Ovary (tissue), 9 donors: ENCODE results near the gene PPCDC. TPM values are rescaled to one million over a fixed set of nuclear protein-coding genes. Genes with fewer than 3 reads are reported as not detected.

ENCODE experiments used
- DNase-seq, 5 donors: peaks; one replicate each; pipeline ENCODE4 v3.0.0-alpha.2; 2019 to 2020
- H3K27ac ChIP-seq, 2 donors: fragments of 200-600 bp; one replicate each; pipeline versions ENCODE4 v1.5.1 to v1.8.0; 2019 to 2022
- H3K27me3 ChIP-seq: fragments of 200-600 bp; one replicate; pipeline ENCODE4 v1.8.0; 2022
- H3K36me3 ChIP-seq: fragments of 200-600 bp; sonication (generic); one replicate; pipeline ENCODE4 v1.5.1; 2019
- H3K4me1 ChIP-seq: one replicate; pipeline ENCODE4 v1.8.1; 2013; ENCODE audit warnings: mild to moderate bottlenecking, moderate library complexity; ENCODE audit not compliant: insufficient read depth
- H3K4me3 ChIP-seq: fragments of 200-600 bp; sonication (generic); one replicate; pipeline ENCODE4 v1.5.1; 2017
- H3K9me3 ChIP-seq, 2 donors: fragments of 200-600 bp in 1 of 2; sonication (generic) in 1 of 2; one replicate each; pipeline versions ENCODE4 v1.5.1 to v1.8.1; 2013 to 2019; ENCODE audit warnings: mild to moderate bottlenecking in 1 of 2, moderate library complexity in 1 of 2
- EP300 ChIP-seq: sonication (generic); formaldehyde crosslinking; IDR thresholded peaks from one replicate; pipeline ENCODE4 v1.6.1; 2017; ENCODE audit warnings: antibody characterized with exemption
- POLR2A ChIP-seq: fragments of 450-650 bp; IDR thresholded peaks from one replicate; pipeline ENCODE4 v1.6.1; 2017; ENCODE audit warnings: antibody characterized with exemption, mild to moderate bottlenecking, moderate library complexity
- WGBS, 3 donors: extraction: QIAGEN DNeasy Blood & Tissue Kit in 1 of 3; methylation state at CpG; one replicate each; pipeline versions ENCODE4 v1.1.5 to v1.1.7; 2013 to 2017; 5-methylcytosine and 5-hydroxymethylcytosine counted together
- intact Hi-C, 4 donors: fragments of 100-400 bp; cut with DNase I; formaldehyde crosslinking; loops; one replicate each; pipeline versions ENCODE4 v1.11.0 to v1.15.1; 2022 to 2023
- polyA plus RNA-seq, 2 donors: library from polyadenylated mRNA; stranded (reverse); fragments of 200-250 nt in 1 of 2; fragments of 350-450 nt in 1 of 2; fragmentation: Illumina TruSeq in 1 of 2; extraction: RNeasy Lipid Tissue Mini Kit (QIAGEN cat#74804) in 1 of 2; gene quantifications; one replicate each; pipeline ENCODE4 v1.2.3, GENCODE V29; 2013 to 2014
- total RNA-seq, 7 donors: library from RNA; depleted of rRNA in 2 of 7; stranded (reverse); fragments of >200 nt in 2 of 7; fragmentation: NEBNext Ultra II Directional in 3 of 7; extraction: Animal tissue kit (Norgen Biotek cat#: 25700) in 3 of 7; gene quantifications; one replicate each; pipeline versions ENCODE4 v1.1.0 to v1.2.4, GENCODE V29; 2016 to 2023
- TF ChIP-seq, protein P1 (sequence below), 3 donors: fragments of 450-650 bp in 2 of 3; fragments of 200-600 bp in 1 of 3; IDR thresholded peaks; one replicate each; pipeline versions ENCODE4 v1.5.1 to v1.8.0; 2016 to 2022; ENCODE audit warnings: antibody characterized with exemption in 3 of 3, mild to moderate bottlenecking in 1 of 3
- donor health status: DM: no; HTN: no; CAD: no; lungs with moderate emphysema.
- donor health status: DM: no; HTN: no; CAD: no.
- donor health status: Bipolar disorder and iron deficiency.
- donor health status: DM: yes; HTN: yes; CAD: no.
- donor health status: DM: no; HTN: no; CAD: no.
- donor health status: DM: yes; HTN: yes; CAD: no.

PPCDC gene
- total and polyA plus RNA-seq, 9 donors: 4.0 to 20.6 (median 9.7) TPM

DNA sequence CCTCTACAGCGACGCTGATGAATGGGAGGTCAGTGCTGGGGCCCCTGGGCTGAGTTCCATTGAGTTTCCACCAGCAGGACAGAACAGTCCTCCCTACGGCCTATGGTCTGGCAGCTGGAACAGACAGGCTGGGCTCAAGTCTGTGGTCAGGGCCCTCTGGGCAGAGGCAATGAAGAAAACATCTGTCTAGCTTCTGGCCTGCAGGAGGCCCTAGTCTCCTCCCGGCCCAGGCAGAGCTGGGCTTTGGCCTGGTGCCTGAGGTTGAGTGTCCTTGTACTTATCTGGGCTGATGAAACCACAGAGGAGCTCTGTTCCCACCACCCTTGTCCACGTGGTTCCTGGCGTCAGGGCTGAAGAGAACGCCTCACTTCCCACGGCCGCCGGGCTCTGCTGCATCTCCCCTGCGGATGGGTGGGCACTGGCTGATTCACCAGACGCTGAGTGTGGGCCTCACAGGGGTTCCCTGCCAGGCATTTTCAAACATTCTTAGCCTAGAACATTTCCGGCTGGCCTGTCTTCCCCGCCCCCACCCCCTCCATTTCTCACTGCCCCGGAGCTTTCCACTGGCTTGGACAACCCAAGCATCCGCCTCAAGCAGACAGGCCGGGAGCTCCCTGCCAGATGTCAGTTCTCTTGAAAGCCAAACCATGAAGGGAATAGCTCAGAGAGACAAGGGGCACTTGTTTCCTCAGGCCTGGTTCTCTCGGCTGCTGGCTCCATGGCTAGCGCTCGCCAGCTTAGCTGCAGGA lies 20.3 kb downstream of the PPCDC start:
- Histone ChIP-seq H3K4me1 (peaks cover 29% of the 10 kb centered on the region), H3K36me3 (no peaks in the 10 kb centered on the region), H3K4me3 (no peak overlapping the region), H3K27ac (peak overlapping the region; percentile 46 to 90), H3K27me3 (no peaks in the 10 kb centered on the region), H3K9me3 (no peaks in the 10 kb centered on the region)
- peak; percentile 98 to 100 (median 99) for DNase-seq
- TF ChIP-seq EP300 (peak; percentile 40), POLR2A (peak; percentile 30)
- TF ChIP-seq, protein P1, sequence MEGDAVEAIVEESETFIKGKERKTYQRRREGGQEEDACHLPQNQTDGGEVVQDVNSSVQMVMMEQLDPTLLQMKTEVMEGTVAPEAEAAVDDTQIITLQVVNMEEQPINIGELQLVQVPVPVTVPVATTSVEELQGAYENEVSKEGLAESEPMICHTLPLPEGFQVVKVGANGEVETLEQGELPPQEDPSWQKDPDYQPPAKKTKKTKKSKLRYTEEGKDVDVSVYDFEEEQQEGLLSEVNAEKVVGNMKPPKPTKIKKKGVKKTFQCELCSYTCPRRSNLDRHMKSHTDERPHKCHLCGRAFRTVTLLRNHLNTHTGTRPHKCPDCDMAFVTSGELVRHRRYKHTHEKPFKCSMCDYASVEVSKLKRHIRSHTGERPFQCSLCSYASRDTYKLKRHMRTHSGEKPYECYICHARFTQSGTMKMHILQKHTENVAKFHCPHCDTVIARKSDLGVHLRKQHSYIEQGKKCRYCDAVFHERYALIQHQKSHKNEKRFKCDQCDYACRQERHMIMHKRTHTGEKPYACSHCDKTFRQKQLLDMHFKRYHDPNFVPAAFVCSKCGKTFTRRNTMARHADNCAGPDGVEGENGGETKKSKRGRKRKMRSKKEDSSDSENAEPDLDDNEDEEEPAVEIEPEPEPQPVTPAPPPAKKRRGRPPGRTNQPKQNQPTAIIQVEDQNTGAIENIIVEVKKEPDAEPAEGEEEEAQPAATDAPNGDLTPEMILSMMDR (IDR thresholded peaks at IDR 0.05): peak; percentile 45 to 87 (median 74)
- intact Hi-C loops: loop anchor here (2.0 to 5.0 kb wide), 3 partner anchors 159 to 161 kb away; partner anchors contain the start of gene C15orf39 (in 2 of the 4)
- 3 to 7% (median 4%) methylated on average over 17 to 20 of the region's 20 CpGs for WGBS, 3 donors

GRCh38 chr15:75044258-75044878 lies 21.0 kb downstream of the PPCDC start:
- peaks cover 36% of the 10 kb centered on the region for H3K4me1 ChIP-seq
- intact Hi-C loops: loop anchor here in 2 of 4 donors (5.0 kb wide), 1 partner anchor 158 kb away; the partner anchor contains the start of gene C15orf39 (in 2 of the 2)
- H3K9me3 ChIP-seq: no peaks in the 10 kb centered on the region
- peak overlapping the region; percentile 46 to 90 for H3K27ac ChIP-seq
- 72 to 79% (median 77%) methylated on average over 14 of the region's 14 CpGs for WGBS, 3 donors
- peak in 1 of 5 donors; percentile 56 for DNase-seq
- TF ChIP-seq, protein P1 (IDR thresholded peaks at IDR 0.05): no peak
- no peak for TF ChIP-seq EP300
- no peak for TF ChIP-seq POLR2A
- H3K36me3 ChIP-seq: no peaks in the 10 kb centered on the region
- H3K27me3 ChIP-seq: no peaks in the 10 kb centered on the region
- no peak overlapping the region for H3K4me3 ChIP-seq

DNA sequence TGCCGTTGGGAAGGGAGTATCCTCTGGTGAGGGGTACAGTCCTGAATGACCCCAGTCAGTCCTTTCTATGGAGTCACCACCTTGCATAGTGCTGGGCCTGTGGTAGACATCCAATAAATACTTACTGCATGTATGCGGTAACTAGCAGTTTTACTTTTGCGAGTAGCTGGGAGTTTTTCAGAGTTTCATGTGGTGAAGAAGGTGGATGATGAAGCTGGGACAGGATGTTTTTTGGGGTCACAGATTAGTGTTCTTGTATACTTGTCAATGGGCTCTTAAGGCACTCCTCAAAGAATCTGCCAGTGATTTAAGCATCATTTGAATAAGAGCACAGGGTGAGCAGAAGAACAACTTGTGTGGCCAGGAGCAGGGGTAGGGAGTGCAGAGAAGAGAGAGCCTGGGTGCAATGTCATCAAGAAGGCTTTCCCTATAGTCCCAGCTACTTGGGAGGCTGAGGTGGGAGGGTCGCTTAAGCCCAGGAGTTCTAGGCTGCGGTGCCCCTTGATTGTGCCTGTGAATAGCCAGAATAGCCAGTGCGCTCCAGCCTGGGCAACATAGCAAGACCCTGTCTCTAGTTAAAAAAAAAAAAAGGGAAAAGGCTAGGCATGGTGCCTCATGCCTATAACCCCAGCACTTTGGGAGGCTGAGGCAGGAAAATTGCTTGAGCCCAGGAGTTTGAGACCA lies 22.1 kb downstream of the PPCDC start:
- peaks cover 41% of the 10 kb centered on the region for H3K4me1 ChIP-seq

DNA sequence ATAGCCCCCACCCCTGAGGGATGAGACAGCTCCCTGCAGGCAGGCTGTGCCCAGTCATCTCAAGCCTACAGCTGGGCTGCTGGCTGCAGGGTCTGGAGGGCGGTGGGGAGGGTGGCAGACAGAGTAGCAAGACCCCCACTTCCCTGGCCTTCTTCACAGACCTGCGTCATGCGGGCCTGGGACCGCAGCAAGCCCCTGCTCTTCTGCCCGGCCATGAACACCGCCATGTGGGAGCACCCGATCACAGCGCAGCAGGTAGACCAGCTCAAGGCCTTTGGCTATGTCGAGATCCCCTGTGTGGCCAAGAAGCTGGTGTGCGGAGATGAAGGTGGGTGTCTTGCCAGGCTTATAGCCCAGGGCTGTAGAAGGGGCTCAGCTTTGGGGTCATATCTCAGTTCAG lies 25.0 kb downstream of the PPCDC start:
- no peak for DNase-seq
- 92 to 98% (median 97%) methylated on average over 10 of the region's 10 CpGs for WGBS, 3 donors
- TF ChIP-seq, protein P1 (IDR thresholded peaks at IDR 0.05): no peak
- TF ChIP-seq POLR2A (no peak), EP300 (no peak)
- no peaks in the 10 kb centered on the region for H3K27me3 ChIP-seq
- no peaks in the 10 kb centered on the region for H3K9me3 ChIP-seq
- peaks cover 36% of the 10 kb centered on the region for H3K4me1 ChIP-seq
- no peak overlapping the region for H3K4me3 ChIP-seq
- intact Hi-C loops: no loop called here
- no peak overlapping the region for H3K27ac ChIP-seq
- H3K36me3 ChIP-seq: no peaks in the 10 kb centered on the region

More for the DNA sequence above, 22.1 kb downstream of the PPCDC start:
- TF ChIP-seq POLR2A (no peak), EP300 (no peak)
- TF ChIP-seq, protein P1 (IDR thresholded peaks at IDR 0.05): no peak
- WGBS, 3 donors: 94 to 97% (median 95%) methylated on average over 6 of the region's 6 CpGs
- no peak overlapping the region for H3K4me3 ChIP-seq
- no peaks in the 10 kb centered on the region for H3K27me3 ChIP-seq
- intact Hi-C loops: no loop called here
- DNase-seq: no peak
- H3K9me3 ChIP-seq: no peaks in the 10 kb centered on the region
- H3K27ac ChIP-seq: peak overlapping the region in 1 of 2 donors; percentile 90
- no peaks in the 10 kb centered on the region for H3K36me3 ChIP-seq
